K562 (cell line): ENCODE data around the gene ALX3. TPM values are rescaled to one million over a fixed set of nuclear protein-coding genes. Genes with fewer than 3 reads are reported as not detected.

ENCODE experiments used
- ATAC-seq: fragments of 200-7000 bp; cut with Tn5 transposase; 3 replicates; pipeline ENCODE4 v1.9.1; 2020; ENCODE audit warnings: moderate library complexity
- BruUV-seq: library from RNA; stranded (reverse); fragments of 400-500 nt; replicated peaks from 2 replicates; lab custom pipeline; 2021; lab: Mats Ljungman, UMichigan
- CTCF ChIA-PET: fragments of 300-600 bp; formaldehyde crosslinking; extraction: SDS; loops from one replicate; lab custom pipeline; 2021; ENCODE audit warnings: low intra/inter-chr PET ratio; lab: Yijun Ruan, JAX
- POLR2A ChIA-PET: fragments of 300-600, 350-650 bp; sonication (Branson Sonifier 250); formaldehyde crosslinking; extraction: SDS; loops from one replicate; lab custom pipeline; 2021; ENCODE audit warnings: antibody characterized with exemption, inconsistent platforms; lab: Yijun Ruan, JAX
- DNase-seq, 4 experiments: peaks; one replicate each; pipeline versions ENCODE4 v3.0.0 to v3.0.0-alpha.2; 2011 to 2018; ENCODE audit warnings: low spot score in 3 of 4, mixed read lengths in 3 of 4; ENCODE audit errors: extremely low read depth in 1 of 4
- FAIRE-seq: peaks from 2 replicates; lab custom pipeline; 2011; peaks lifted over from hg19 to GRCh38; lab: Jason Lieb, UNC
- H2AFZ ChIP-seq: 2 replicates; pipeline ENCODE4 v1.6.0; 2011; ENCODE audit warnings: low read depth, low read length, control low read depth, inconsistent platforms
- H3K27ac ChIP-seq: fragments of 200-600 bp; 3 replicates; pipeline ENCODE4 v1.8.0; 2011; ENCODE audit warnings: low read depth, mild to moderate bottlenecking, control low read depth, inconsistent platforms, low read length, moderate library complexity, mixed read lengths; ENCODE audit errors: extremely low read depth
- H3K27me3 ChIP-seq, 2 experiments: fragments of 300-600 bp in 1 of 2; 2 replicates in 1 of 2; 3 replicates in 1 of 2; pipeline versions ENCODE4 v1.6.0 to v1.8.0; 2011; ENCODE audit warnings: inconsistent platforms in 2 of 2, low read length in 2 of 2, mild to moderate bottlenecking in 1 of 2, mixed read lengths in 1 of 2, moderate library complexity in 1 of 2; ENCODE audit not compliant: control insufficient read depth in 2 of 2, insufficient read depth in 2 of 2
- H3K36me3 ChIP-seq: fragments of 300-600 bp; 3 replicates; pipeline ENCODE4 v1.8.0; 2011; ENCODE audit warnings: mild to moderate bottlenecking, low read length, inconsistent platforms; ENCODE audit not compliant: control insufficient read depth, insufficient read depth
- H3K4me1 ChIP-seq, 2 experiments: fragments of 200-600 bp in 1 of 2; replicated peaks in 1 of 2; 2 replicates in 1 of 2; 3 replicates in 1 of 2; pipeline versions ENCODE4 v1.5.1 to v1.8.0; 2011; ENCODE audit warnings: inconsistent platforms in 2 of 2, low read length in 2 of 2, mild to moderate bottlenecking in 1 of 2, mixed read lengths in 1 of 2, moderate library complexity in 1 of 2; ENCODE audit not compliant: control insufficient read depth in 2 of 2, insufficient read depth in 2 of 2
- H3K4me2 ChIP-seq: 2 replicates; pipeline ENCODE4 v1.6.1; 2011; ENCODE audit warnings: low read length, control low read depth, inconsistent platforms, mixed read lengths; ENCODE audit not compliant: insufficient read depth
- H3K4me3 ChIP-seq: fragments of 200-600 bp; sonication (generic), shearing (Covaris generic); 2 replicates; pipeline ENCODE4 v1.5.1; 2016; ENCODE audit warnings: control low read depth, inconsistent platforms
- H3K79me2 ChIP-seq: fragments of 200-600 bp; 3 replicates; pipeline ENCODE4 v1.8.0; 2011; ENCODE audit warnings: low read length, inconsistent platforms; ENCODE audit not compliant: control insufficient read depth, insufficient read depth
- H3K9ac ChIP-seq, 2 experiments: 2 replicates each; pipeline versions ENCODE4 v1.6.0 to v1.6.1; 2011; ENCODE audit warnings: low read depth in 2 of 2, low read length in 2 of 2, control low read depth in 1 of 2, inconsistent platforms in 1 of 2, mild to moderate bottlenecking in 1 of 2, mixed read lengths in 1 of 2; ENCODE audit not compliant: insufficient read depth in 1 of 2
- H3K9me1 ChIP-seq: one replicate; pipeline ENCODE4 v1.6.0; 2011; ENCODE audit warnings: inconsistent platforms, mild to moderate bottlenecking, low read length, moderate library complexity; ENCODE audit not compliant: control insufficient read depth, insufficient read depth
- H3K9me3 ChIP-seq: replicated peaks from 2 replicates; pipeline ENCODE4 v1.5.1; 2011; ENCODE audit warnings: low read depth, low read length, inconsistent platforms; ENCODE audit not compliant: control insufficient read depth, insufficient read depth
- H4K20me1 ChIP-seq: replicated peaks from 2 replicates; pipeline ENCODE4 v1.6.1; 2011; ENCODE audit warnings: low read length, inconsistent platforms, mixed read lengths; ENCODE audit not compliant: control insufficient read depth, insufficient read depth
- CREB1 ChIP-seq, 2 experiments: sonication (generic) in 1 of 2; formaldehyde crosslinking in 1 of 2; IDR thresholded peaks; 2 replicates each; pipeline versions ENCODE4 v1.6.1 to v1.8.0; 2012 to 2022; ENCODE audit warnings: inconsistent platforms in 1 of 2, mild to moderate bottlenecking in 1 of 2, missing genetic modification reagents in 1 of 2, moderate library complexity in 1 of 2
- CTBP1 ChIP-seq: fragments of 450-650 bp; IDR thresholded peaks from 2 replicates; pipeline ENCODE4 v1.6.1; 2016; ENCODE audit warnings: borderline replicate concordance
- ELF1 ChIP-seq: fragments of 200-800 bp; sonication (Bioruptor generic); IDR thresholded peaks from 2 replicates; pipeline ENCODE4 v1.6.1; 2016; ENCODE audit warnings: missing genetic modification characterization, missing compliant biosample characterization
- HDAC3 ChIP-seq: fragments of 450-650 bp; IDR thresholded peaks from 2 replicates; pipeline ENCODE4 v1.6.1; 2018; ENCODE audit warnings: borderline replicate concordance, mild to moderate bottlenecking, moderate library complexity; ENCODE audit not compliant: partially characterized antibody
- HDAC8 ChIP-seq: fragments of 450-650 bp; IDR thresholded peaks from 2 replicates; pipeline ENCODE4 v1.6.1; 2016; ENCODE audit warnings: mild to moderate bottlenecking, missing genetic modification characterization, moderate library complexity, missing compliant biosample characterization
- KLF1 ChIP-seq: fragments of 450-650 bp; IDR thresholded peaks from 2 replicates; pipeline ENCODE4 v1.6.1; 2016; ENCODE audit warnings: missing genetic modification characterization, missing compliant biosample characterization
- MBD1 ChIP-seq: fragments of 250-450 bp; sonication (Bioruptor Pico); IDR thresholded peaks from 2 replicates; pipeline ENCODE4 v1.8.0; 2022; ENCODE audit warnings: inconsistent platforms
- MEF2D ChIP-seq: conservative IDR thresholded peaks from 2 replicates; pipeline ENCODE4 v1.6.1; 2016; ENCODE audit warnings: low read depth, missing genetic modification characterization, missing compliant biosample characterization
- NRF1 ChIP-seq, 2 experiments: fragments of 450-650 bp; IDR thresholded peaks in 1 of 2; conservative IDR thresholded peaks in 1 of 2; 2 replicates each; pipeline ENCODE4 v1.6.1; 2014; ENCODE audit warnings: mild to moderate bottlenecking in 2 of 2
- PTRF ChIP-seq: fragments of 450-650 bp; IDR thresholded peaks from 2 replicates; pipeline ENCODE4 v1.6.1; 2016; ENCODE audit warnings: mild to moderate bottlenecking, missing genetic modification characterization, missing compliant biosample characterization
- ZFP36 ChIP-seq: fragments of 150-350 bp; IDR thresholded peaks from 2 replicates; pipeline ENCODE4 v1.6.1; 2018; ENCODE audit warnings: low read length, low read depth; ENCODE audit not compliant: partially characterized antibody
- ZNF197 ChIP-seq: fragments of 200-800 bp; sonication (Bioruptor generic); IDR thresholded peaks from 2 replicates; pipeline ENCODE4 v1.6.1; 2016; ENCODE audit warnings: low read depth, missing genetic modification characterization, missing compliant biosample characterization
- WGBS: fragments of 100-300 bp; shearing (Covaris generic); methylation state at CpG from one replicate; pipeline ENCODE4 v1.1.6; 2016; ENCODE audit warnings: low coverage, mixed read lengths; ENCODE audit not compliant: insufficient coverage; ENCODE audit errors: missing lambda C conversion rate; 5-methylcytosine and 5-hydroxymethylcytosine counted together
- in situ Hi-C: fragments of 300-500 bp; cut with MboI; formaldehyde crosslinking; loops from 4 replicates; pipeline ENCODE4 v1.15.0; 2018; ENCODE audit warnings: inconsistent platforms, mixed read lengths
- intact Hi-C: fragments of 100-400 bp; cut with micrococcal nuclease; formaldehyde crosslinking; loops from 2 replicates; pipeline ENCODE4 v1.14.2; 2022
- polyA plus RNA-seq, 8 experiments: library from polyadenylated mRNA; depleted of rRNA in 4 of 8; stranded (reverse) in 5 of 8; unstranded in 3 of 8; fragments of >200 nt; fragmentation: Nextera tagmentation in 2 of 8; fragmentation: Illumina TruSeq in 1 of 8; extraction: Ambion mirVana in 2 of 8; extraction: Trizol in 1 of 8; gene quantifications; 2 replicates each; pipeline versions ENCODE4 v1.2.1 to v1.2.3, GENCODE V29; 2011 to 2014; ENCODE audit warnings: inconsistent platforms in 1 of 8, missing spikeins in 1 of 8
- total RNA-seq, 7 experiments: library from RNA; depleted of rRNA in 6 of 7; stranded (reverse); fragments of >200 nt in 6 of 7; fragmentation: Illumina TruSeq in 2 of 7; extraction: Trizol in 2 of 7; gene quantifications; 2 replicates each; pipeline versions ENCODE4 v1.2.1 to v1.2.3, GENCODE V29; 2011 to 2021; ENCODE audit warnings: low replicate concordance in 1 of 7
- TF ChIP-seq, protein P1 (sequence below), 3 experiments: fragments of 200-800 bp in 1 of 3; sonication (Bioruptor generic) in 1 of 3; sonication (generic) in 1 of 3; formaldehyde crosslinking in 1 of 3; IDR thresholded peaks; 2 replicates each; pipeline versions ENCODE4 v1.6.1 to v1.8.0; 2016 to 2022; ENCODE audit warnings: mild to moderate bottlenecking in 2 of 3, missing compliant biosample characterization in 2 of 3, missing genetic modification characterization in 2 of 3, missing genetic modification reagents in 1 of 3

ALX3 gene
- total and polyA plus RNA-seq, 9 of the 15 experiments (the other 6 are each of a cell fraction or from before 2014, with no cell fraction given): not detected

DNA sequence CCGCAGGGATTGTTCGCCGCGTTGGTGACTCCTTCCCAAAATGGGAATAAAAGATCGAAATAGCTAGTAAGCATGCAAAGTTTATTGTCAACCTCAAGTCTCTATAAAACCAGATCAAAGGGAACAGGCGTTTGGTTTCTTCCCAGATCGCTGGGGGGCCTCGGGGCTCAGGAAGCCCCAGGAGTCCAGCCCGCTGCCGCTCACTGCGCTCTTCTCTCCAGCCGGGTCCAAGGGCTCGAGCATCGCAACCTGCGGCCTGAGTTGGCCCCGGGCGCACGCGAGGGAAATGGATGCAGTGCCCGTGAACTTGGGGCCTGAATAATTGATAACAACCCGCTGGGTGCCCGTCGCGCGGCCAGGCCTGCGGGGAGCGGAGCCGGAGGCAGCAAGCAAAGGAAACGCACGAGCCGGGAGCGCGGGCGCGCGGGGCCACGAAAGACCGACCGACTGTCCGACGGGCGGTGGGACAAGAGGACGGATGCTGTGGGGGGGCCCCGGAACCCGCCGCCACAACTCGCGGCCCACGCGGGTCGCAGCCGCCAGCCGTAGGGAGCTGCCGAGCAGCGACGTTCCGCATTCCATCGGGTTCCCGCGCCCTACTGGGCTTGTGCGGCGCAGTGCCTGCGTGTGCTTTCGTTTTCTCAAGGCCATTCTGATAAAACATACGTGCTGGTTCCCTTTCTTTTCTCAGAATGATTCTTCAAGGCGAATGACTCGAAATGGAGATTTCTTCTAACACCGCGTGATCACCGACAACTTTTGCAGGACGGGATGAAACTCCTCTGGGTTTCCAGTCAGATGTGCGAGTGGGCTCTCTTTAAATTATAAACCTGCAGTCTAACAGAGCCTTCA lies 14.0 kb upstream of the ALX3 start (continued):
- TF ChIP-seq, protein P1, sequence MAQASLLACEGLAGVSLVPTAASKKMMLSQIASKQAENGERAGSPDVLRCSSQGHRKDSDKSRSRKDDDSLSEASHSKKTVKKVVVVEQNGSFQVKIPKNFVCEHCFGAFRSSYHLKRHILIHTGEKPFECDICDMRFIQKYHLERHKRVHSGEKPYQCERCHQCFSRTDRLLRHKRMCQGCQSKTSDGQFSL (CRISPR knock-in tag; IDR thresholded peaks at IDR 0.05): no peak
- TF ChIP-seq, protein P1 (tag; IDR thresholded peaks at IDR 0.05): no peak
- peak; percentile 89 for TF ChIP-seq MBD1 (CRISPR knock-in tag)
- peak; percentile 26 to 34; a peak in 2 of 4 replicates for TF ChIP-seq NRF1 (conservative IDR thresholded peaks at IDR 0.05 in 1 of 2, IDR thresholded peaks at IDR 0.05 in 1 of 2)
- peak; percentile 21; the same call in 1 of the 2 replicates for TF ChIP-seq CTBP1
- TF ChIP-seq ELF1 (tag): 0 out of 2 replicates have a peak, but pooled peaks have one; percentile 29

GRCh38 chr1:110083866-110084226 lies 13.4 kb upstream of the ALX3 start:
- no peaks in the 10 kb centered on the region; the same call in 1 of the 2 replicates for H4K20me1 ChIP-seq
- intact Hi-C loops (no loop called here), in situ Hi-C loops (no loop called here)
- ChIA-PET CTCF (no interaction called here), POLR2A (interaction anchor here (1.5 kb wide), 1 partner anchor 13 kb away, joined by 3 read pairs; the partner anchor contains the start of gene ALX3)
- no peak for DNase-seq
- no TSS peak for BruUV-seq
- H3K9me3 ChIP-seq: no peaks in the 10 kb centered on the region
- TF ChIP-seq CREB1 (IDR thresholded peaks at IDR 0.05): no peak
- no peak for TF ChIP-seq CREB1 (CRISPR knock-in tag; IDR thresholded peaks at IDR 0.05)
- no peak for TF ChIP-seq HDAC3
- no peak for TF ChIP-seq NRF1 (conservative IDR thresholded peaks at IDR 0.05 in 1 of 2, IDR thresholded peaks at IDR 0.05 in 1 of 2)
- no peak for TF ChIP-seq ZFP36
- no peak for TF ChIP-seq KLF1 (tag)
- TF ChIP-seq HDAC8 (tag): no peak
- no peak for TF ChIP-seq ZNF197
- no peak for TF ChIP-seq MEF2D (tag)
- no peak for TF ChIP-seq PTRF (tag)
- no peaks in the 10 kb centered on the region for H3K79me2 ChIP-seq
- H3K27ac ChIP-seq: no peak overlapping the region
- WGBS: 32% methylated on average over 32 of the region's 37 CpGs
- H3K4me2 ChIP-seq: no peak overlapping the region
- peaks cover 30 to 59% of the 10 kb centered on the region in 2 experiments for H3K27me3 ChIP-seq
- no peak for ATAC-seq
- no peak overlapping the region for H2AFZ ChIP-seq
- no peaks in the 10 kb centered on the region for H3K36me3 ChIP-seq
- H3K9me1 ChIP-seq: peaks cover 5% of the 10 kb centered on the region
- no peak overlapping the region for H3K9ac ChIP-seq
- H3K4me3 ChIP-seq: no peak overlapping the region
- H3K4me1 ChIP-seq: peaks cover 0 to 17% of the 10 kb centered on the region in 2 experiments; a peak in 1 of 5 replicates
- no peak for FAIRE-seq
